Activated CD4-positive, alpha-beta memory T cell treated with anti-CD3 and anti-CD28 coated beads for 36 hours (primary cell): ENCODE data around the gene GRK5. TPM values are rescaled to one million over a fixed set of nuclear protein-coding genes. Genes with fewer than 3 reads are reported as not detected.
A peak's percentile ranks its signal among the peaks of the same experiment; 100 is the strongest.

Source experiments
- CTCF ChIA-PET: fragments of 350-600 bp; sonication (Branson Sonifier 250); formaldehyde crosslinking; loops from one replicate; lab custom pipeline; 2021; ENCODE audit warnings: antibody characterized with exemption, inconsistent platforms; lab: Charles Lee
- POLR2A ChIA-PET: fragments of 350-600 bp; sonication (Branson Sonifier 250); formaldehyde crosslinking; loops from one replicate; lab custom pipeline; 2021; ENCODE audit warnings: antibody characterized with exemption; lab: Charles Lee
- DNase-seq: peaks from one replicate; pipeline ENCODE4 v3.0.0-alpha.2; 2020
- H3K27ac Mint-ChIP-seq: one replicate; pipeline ENCODE4 v1.8.0; 2021; ENCODE audit warnings: mixed read lengths
- H3K27me3 Mint-ChIP-seq: one replicate; pipeline ENCODE4 v1.8.0; 2021; ENCODE audit warnings: mixed read lengths
- H3K36me3 Mint-ChIP-seq: one replicate; pipeline ENCODE4 v1.8.0; 2021; ENCODE audit warnings: mixed read lengths
- H3K4me1 Mint-ChIP-seq: one replicate; pipeline ENCODE4 v1.8.0; 2021; ENCODE audit warnings: low read depth, mixed read lengths
- H3K4me3 Mint-ChIP-seq: one replicate; pipeline ENCODE4 v1.8.0; 2021; ENCODE audit warnings: mild to moderate bottlenecking, mixed read lengths
- H3K9me3 Mint-ChIP-seq: one replicate; pipeline ENCODE4 v1.8.0; 2021; ENCODE audit warnings: mixed read lengths
- intact Hi-C: fragments of 100-400 bp; cut with micrococcal nuclease; formaldehyde crosslinking; loops from one replicate; pipeline ENCODE4 v1.15.1; 2023
- total RNA-seq, 2 experiments: library from RNA; stranded (reverse); gene quantifications; one replicate each; pipeline ENCODE4 v1.2.3, GENCODE V29; 2021

The GRK5 gene
- total RNA-seq = 10 to 100 TPM; 22.7 to 23.0 TPM

GRCh38 chr10:119207366-119207666, at the start of gene GRK5:
Gene GRK5, plus strand, starts transcription at chr10:119207571. Its CDS starts 347 bp downstream, at chr10:119207918.
- Mint-ChIP-seq H3K4me1 (peaks cover 38% of the 10 kb centered on the region), H3K27me3 (no peaks in the 10 kb centered on the region)
- intact Hi-C loops = loop anchor here (1.0 to 5.0 kb wide), 8 partner anchors 29 to 665 kb away; partner anchors contain the start of genes BAG3, MCMBP, PRDX3 and SFXN4

GRCh38 chr10:119159332-119159731, 48.0 kb upstream of the GRK5 start:
- Mint-ChIP-seq H3K9me3 (no peaks in the 10 kb centered on the region), H3K4me1 (peaks cover 20% of the 10 kb centered on the region), H3K36me3 (peaks cover 35% of the 10 kb centered on the region), H3K4me3 (no peak overlapping the region), H3K27ac (no peak overlapping the region), H3K27me3 (no peaks in the 10 kb centered on the region)
- POLR2A ChIA-PET = no interaction called here
- intact Hi-C loops = no loop called here
- no peak for DNase-seq
- CTCF ChIA-PET = interaction anchor here (1.1 kb wide), 1 partner anchor 48 kb away, joined by 3 read pairs; the partner anchor contains the start of gene GRK5

More at GRCh38 chr10:119207366-119207666, at the start of gene GRK5:
- Mint-ChIP-seq H3K9me3 (no peaks in the 10 kb centered on the region), H3K4me3 (peak within 1 kb of the TSS; percentile 100), H3K36me3 (peaks cover 2% of the 10 kb centered on the region), H3K27ac (peak within 1 kb of the TSS; percentile 91)
- CTCF ChIA-PET = interaction anchor here (0.7 to 2.9 kb wide), 33 partner anchors 9 to 456 kb away, joined by 3 to 53 read pairs (median 6); partner anchors contain the start of genes RGS10 and SFXN4
- DNase-seq = peak; percentile 96
- POLR2A ChIA-PET = interaction anchor here (0.6 to 2.7 kb wide), 15 partner anchors 20 to 335 kb away, joined by 3 to 18 read pairs (median 4); partner anchors contain the start of genes EIF3A, RGS10 and SFXN4

- Mint-ChIP-seq H3K9me3 (no peaks in the 10 kb centered on the region), H3K27me3 (no peaks in the 10 kb centered on the region), H3K27ac (no peak overlapping the region), H3K4me1 (peaks cover 36% of the 10 kb centered on the region), H3K36me3 (peaks cover 21% of the 10 kb centered on the region), H3K4me3 (no peak overlapping the region)
- POLR2A ChIA-PET = no interaction called here
- DNase-seq = no peak
- CTCF ChIA-PET = interaction anchor here (0.9 to 1.4 kb wide), 3 partner anchors 9 to 48 kb away, joined by 3 to 6 read pairs (median 5); partner anchors contain the start of gene GRK5
- intact Hi-C loops = no loop called here
Observed at GRCh38 chr10:119161680-119162451, 45.5 kb upstream of the GRK5 start.

GRCh38 chr10:119162452-119163092, 44.8 kb upstream of the GRK5 start:
- ChIA-PET CTCF (interaction anchor here (1.2 kb wide), 1 partner anchor 37 kb away, joined by 3 read pairs; no protein-coding TSS in a partner anchor), POLR2A (no interaction called here)
- H3K9me3 Mint-ChIP-seq = no peaks in the 10 kb centered on the region
- peak overlapping the region; percentile 7 for H3K27ac Mint-ChIP-seq
- peaks cover 22% of the 10 kb centered on the region for H3K36me3 Mint-ChIP-seq
- no peak overlapping the region for H3K4me3 Mint-ChIP-seq
- DNase-seq = no peak
- intact Hi-C loops = no loop called here
- H3K27me3 Mint-ChIP-seq = no peaks in the 10 kb centered on the region
- H3K4me1 Mint-ChIP-seq = peaks cover 37% of the 10 kb centered on the region

- peak within 1 kb of the TSS; percentile 84 for H3K4me3 Mint-ChIP-seq
- H3K9me3 Mint-ChIP-seq = no peaks in the 10 kb centered on the region
- DNase-seq = peak; percentile 83
- CTCF ChIA-PET = interaction anchor here (0.7 to 2.6 kb wide), 7 partner anchors 11 to 378 kb away, joined by 3 to 13 read pairs (median 3); partner anchors contain the start of genes GRK5 and RGS10
- peak within 1 kb of the TSS; percentile 87 for H3K27ac Mint-ChIP-seq
- H3K36me3 Mint-ChIP-seq = peaks cover 28% of the 10 kb centered on the region
- intact Hi-C loops = loop anchor here (1.0 to 2.0 kb wide), 2 partner anchors 13 to 41 kb away; partner anchors contain the start of genes GRK5 and PRDX3
- peaks cover 37% of the 10 kb centered on the region for H3K4me1 Mint-ChIP-seq
- POLR2A ChIA-PET = interaction anchor here (0.7 to 2.0 kb wide), 8 partner anchors 9 to 377 kb away, joined by 3 to 8 read pairs (median 3); partner anchors contain the start of genes DENND10, GRK5 and RGS10
- no peaks in the 10 kb centered on the region for H3K27me3 Mint-ChIP-seq
Observed at GRCh38 chr10:119165171-119166117, 41.9 kb upstream of the GRK5 start, which contains the start of gene SFXN4. Gene SFXN4, minus strand, starts transcription at chr10:119165714. Its CDS starts 67 bp downstream, at chr10:119165647.

GRCh38 chr10:119166118-119166500, 41.3 kb upstream of the GRK5 start:
- Mint-ChIP-seq H3K27ac (peak overlapping the region; percentile 87), H3K27me3 (no peaks in the 10 kb centered on the region), H3K36me3 (peaks cover 27% of the 10 kb centered on the region), H3K4me3 (peak overlapping the region; percentile 84), H3K9me3 (no peaks in the 10 kb centered on the region), H3K4me1 (peaks cover 37% of the 10 kb centered on the region)
- CTCF ChIA-PET = interaction anchor here (2.0 to 2.6 kb wide), 2 partner anchors 10 to 41 kb away, joined by 5 to 13 read pairs; partner anchors contain the start of gene GRK5
- no peak for DNase-seq
- intact Hi-C loops = no loop called here
- POLR2A ChIA-PET = interaction anchor here (1.5 to 2.0 kb wide), 3 partner anchors 10 to 376 kb away, joined by 3 to 5 read pairs (median 4); partner anchors contain the start of gene RGS10

- peak overlapping the region; percentile 87 for H3K27ac Mint-ChIP-seq
- POLR2A ChIA-PET = interaction anchor here (2.0 kb wide), 1 partner anchor 10 kb away, joined by 5 read pairs; no protein-coding TSS in a partner anchor
- peaks cover 28% of the 10 kb centered on the region for H3K36me3 Mint-ChIP-seq
- peak overlapping the region; percentile 84 for H3K4me3 Mint-ChIP-seq
- intact Hi-C loops = no loop called here
- H3K4me1 Mint-ChIP-seq = peaks cover 37% of the 10 kb centered on the region
- H3K9me3 Mint-ChIP-seq = no peaks in the 10 kb centered on the region
- no peaks in the 10 kb centered on the region for H3K27me3 Mint-ChIP-seq
- DNase-seq = no peak
- CTCF ChIA-PET = interaction anchor here (2.0 to 2.6 kb wide), 2 partner anchors 10 to 40 kb away, joined by 5 to 13 read pairs; partner anchors contain the start of gene GRK5
Observed at GRCh38 chr10:119166564-119166963, 40.8 kb upstream of the GRK5 start.

GRCh38 chr10:119167041-119167440, 40.3 kb upstream of the GRK5 start:
- H3K4me1 Mint-ChIP-seq = peaks cover 32% of the 10 kb centered on the region
- intact Hi-C loops = no loop called here
- H3K36me3 Mint-ChIP-seq = peaks cover 28% of the 10 kb centered on the region
- POLR2A ChIA-PET = no interaction called here
- H3K27me3 Mint-ChIP-seq = no peaks in the 10 kb centered on the region
- H3K9me3 Mint-ChIP-seq = no peaks in the 10 kb centered on the region
- DNase-seq = no peak
- CTCF ChIA-PET = no interaction called here
- H3K4me3 Mint-ChIP-seq = no peak overlapping the region
- H3K27ac Mint-ChIP-seq = peak overlapping the region; percentile 87

GRCh38 chr10:119174109-119174508, 33.3 kb upstream of the GRK5 start:
- no peak for DNase-seq
- CTCF ChIA-PET = no interaction called here
- no peaks in the 10 kb centered on the region for H3K27me3 Mint-ChIP-seq
- intact Hi-C loops = no loop called here
- no peak overlapping the region for H3K4me3 Mint-ChIP-seq
- H3K36me3 Mint-ChIP-seq = peaks cover 51% of the 10 kb centered on the region
- POLR2A ChIA-PET = no interaction called here
- no peaks in the 10 kb centered on the region for H3K9me3 Mint-ChIP-seq
- peaks cover 31% of the 10 kb centered on the region for H3K4me1 Mint-ChIP-seq
- H3K27ac Mint-ChIP-seq = no peak overlapping the region

- intact Hi-C loops = loop anchor here (1.0 to 5.0 kb wide), 2 partner anchors 8 to 366 kb away; partner anchors contain the start of gene RGS10
- H3K27ac Mint-ChIP-seq = peak overlapping the region; percentile 70
- H3K27me3 Mint-ChIP-seq = no peaks in the 10 kb centered on the region
- peaks cover 40% of the 10 kb centered on the region for H3K36me3 Mint-ChIP-seq
- peak; percentile 55 for DNase-seq
- H3K4me3 Mint-ChIP-seq = peak overlapping the region; percentile 88
- H3K4me1 Mint-ChIP-seq = peaks cover 34% of the 10 kb centered on the region
- H3K9me3 Mint-ChIP-seq = no peaks in the 10 kb centered on the region
- CTCF ChIA-PET = interaction anchor here (0.8 to 1.7 kb wide), 7 partner anchors 11 to 269 kb away, joined by 3 to 17 read pairs (median 4); partner anchors contain the start of genes GRK5 and SFXN4
- POLR2A ChIA-PET = interaction anchor here (0.8 to 1.2 kb wide), 4 partner anchors 11 to 131 kb away, joined by 3 to 10 read pairs (median 4); partner anchors contain the start of gene SFXN4
Observed at GRCh38 chr10:119176166-119176565, 31.2 kb upstream of the GRK5 start.
